PC-9 (cell line): ENCODE results near the gene CACNA1I. TPM values are rescaled to one million over a fixed set of nuclear protein-coding genes. Genes with fewer than 3 reads are reported as not detected.

Experiments
- BruUV-seq: library from RNA; stranded (reverse); fragments of 400-500 nt; replicated peaks from 2 replicates; lab custom pipeline; 2021; lab: Mats Ljungman, UMichigan
- CTCF ChIA-PET: fragments of 300-600 bp; sonication (Branson Sonifier 250); formaldehyde crosslinking; loops from one replicate; lab custom pipeline; 2022; ENCODE audit warnings: antibody characterized with exemption; lab: Charles Lee
- POLR2A ChIA-PET: fragments of 300-600 bp; sonication (Branson Sonifier 250); formaldehyde crosslinking; loops from one replicate; lab custom pipeline; 2022; ENCODE audit warnings: antibody characterized with exemption; ENCODE audit not compliant: unreplicated experiment; lab: Charles Lee
- DNase-seq, 2 experiments: peaks; one replicate each; pipeline versions ENCODE4 v3.0.0 to v3.0.0-alpha.2; 2015 to 2022; ENCODE audit warnings: mixed read lengths in 1 of 2
- H2AFZ ChIP-seq: fragments of 200-600 bp; sonication (generic); 2 replicates; pipeline ENCODE4 v1.8.1; 2017; ENCODE audit warnings: antibody characterized with exemption
- H3F3A ChIP-seq: fragments of 200-600 bp; sonication (generic); 2 replicates; pipeline ENCODE4 v1.8.1; 2017; ENCODE audit warnings: antibody characterized with exemption, mild to moderate bottlenecking, low read depth; ENCODE audit not compliant: insufficient read depth
- H3K27ac ChIP-seq: fragments of 200-600 bp; sonication (generic); 2 replicates; pipeline ENCODE4 v1.6.1; 2016; ENCODE audit warnings: mixed run types
- H3K27me3 ChIP-seq: fragments of 200-600 bp; sonication (generic); 2 replicates; pipeline ENCODE4 v1.6.1; 2016; ENCODE audit warnings: low read depth, mixed run types; ENCODE audit not compliant: insufficient read depth
- H3K36me3 ChIP-seq: fragments of 200-600 bp; sonication (generic); 2 replicates; pipeline ENCODE4 v1.6.1; 2016; ENCODE audit warnings: low read depth, mixed run types
- H3K4me1 ChIP-seq: fragments of 200-600 bp; sonication (generic); replicated peaks from 2 replicates; pipeline ENCODE4 v1.6.1; 2016; ENCODE audit warnings: mixed run types; ENCODE audit not compliant: insufficient read depth
- H3K4me2 ChIP-seq: fragments of 200-600 bp; sonication (generic); 2 replicates; pipeline ENCODE4 v1.6.1; 2017; ENCODE audit warnings: mixed run types
- H3K4me3 ChIP-seq: fragments of 200-600 bp; sonication (generic); 2 replicates; pipeline ENCODE4 v1.6.1; 2016; ENCODE audit warnings: mixed run types
- H3K79me2 ChIP-seq: fragments of 200-600 bp; sonication (generic); 2 replicates; pipeline ENCODE4 v1.6.1; 2017; ENCODE audit warnings: low read depth, mixed run types
- H3K9me2 ChIP-seq: fragments of 200-600 bp; sonication (generic); 2 replicates; pipeline ENCODE4 v1.8.1; 2017; ENCODE audit warnings: mild to moderate bottlenecking; ENCODE audit not compliant: insufficient read depth
- H3K9me3 ChIP-seq: fragments of 200-600 bp; sonication (generic); 2 replicates; pipeline ENCODE4 v1.8.1; 2016; ENCODE audit warnings: low read depth; ENCODE audit not compliant: insufficient read depth
- H4K20me1 ChIP-seq: fragments of 200-600 bp; sonication (generic); 2 replicates; pipeline ENCODE4 v1.8.1; 2017; ENCODE audit not compliant: insufficient read depth
- EZH2 ChIP-seq: fragments of 200-600 bp; sonication (generic); IDR thresholded peaks from 2 replicates; pipeline ENCODE4 v1.8.0; 2017; ENCODE audit warnings: antibody characterized with exemption, low read depth
- intact Hi-C: fragments of 100-400 bp; cut with micrococcal nuclease; formaldehyde crosslinking; loops from one replicate; pipeline ENCODE4 v1.10.0; 2022; ENCODE audit not compliant: unreplicated experiment
- total RNA-seq: library from RNA; stranded (reverse); gene quantifications from 2 replicates; pipeline ENCODE4 v1.2.3, GENCODE V29; 2021
- TF ChIP-seq, protein P1 (sequence below): fragments of 200-600 bp; sonication (generic); conservative IDR thresholded peaks from 2 replicates; pipeline ENCODE4 v1.6.1; 2017; ENCODE audit warnings: mixed run types, antibody characterized with exemption, mild to moderate bottlenecking, moderate library complexity

The CACNA1I gene
- total RNA-seq, 1 experiment from 2014 or later: 2.8 TPM

DNA sequence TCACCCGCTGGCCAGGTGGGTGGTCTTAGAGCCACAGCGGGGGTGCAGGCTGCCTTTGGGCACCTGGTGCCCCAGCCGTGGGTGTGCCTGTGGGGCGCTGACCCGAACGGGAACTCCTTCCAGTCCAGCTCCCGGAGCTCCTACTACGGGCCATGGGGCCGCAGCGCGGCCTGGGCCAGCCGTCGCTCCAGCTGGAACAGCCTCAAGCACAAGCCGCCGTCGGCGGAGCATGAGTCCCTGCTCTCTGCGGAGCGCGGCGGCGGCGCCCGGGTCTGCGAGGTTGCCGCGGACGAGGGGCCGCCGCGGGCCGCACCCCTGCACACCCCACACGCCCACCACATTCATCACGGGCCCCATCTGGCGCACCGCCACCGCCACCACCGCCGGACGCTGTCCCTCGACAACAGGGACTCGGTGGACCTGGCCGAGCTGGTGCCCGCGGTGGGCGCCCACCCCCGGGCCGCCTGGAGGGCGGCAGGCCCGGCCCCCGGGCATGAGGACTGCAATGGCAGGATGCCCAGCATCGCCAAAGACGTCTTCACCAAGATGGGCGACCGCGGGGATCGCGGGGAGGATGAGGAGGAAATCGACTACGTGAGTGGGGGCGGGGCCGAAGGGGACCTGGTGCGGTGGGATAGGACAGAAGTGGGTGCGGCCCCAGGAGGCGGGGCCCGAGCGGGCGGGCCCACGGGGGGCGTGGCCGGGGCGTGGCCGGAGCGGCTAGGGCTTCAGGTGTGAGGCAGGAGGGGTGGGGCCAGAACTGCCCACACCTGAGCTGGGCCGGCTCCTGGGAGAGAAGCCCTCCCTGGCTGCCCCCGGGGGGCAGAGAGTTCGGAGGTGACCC lies 91.5 kb downstream of the CACNA1I start:
- peak in 1 of 2 experiments; percentile 60 for DNase-seq

DNA sequence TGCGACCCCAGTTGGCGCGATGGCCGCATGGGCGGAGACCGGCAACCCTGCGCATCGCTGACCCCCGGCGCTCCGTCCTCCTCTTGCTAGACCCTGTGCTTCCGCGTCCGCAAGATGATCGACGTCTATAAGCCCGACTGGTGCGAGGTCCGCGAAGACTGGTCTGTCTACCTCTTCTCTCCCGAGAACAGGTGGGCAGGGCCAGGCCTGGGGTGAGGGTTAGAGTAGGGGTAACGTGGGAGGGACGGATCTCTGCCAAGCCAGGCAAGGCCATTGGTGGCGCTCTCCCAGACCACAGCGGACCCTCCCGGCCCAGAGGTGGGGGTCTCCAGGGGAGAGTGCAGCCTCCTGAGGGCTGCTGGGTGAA lies 92.1 kb downstream of the CACNA1I start:
- H3K36me3 ChIP-seq: no peaks in the 10 kb centered on the region
- no peaks in the 10 kb centered on the region for H3K79me2 ChIP-seq
- H3K4me3 ChIP-seq: no peak overlapping the region
- H3K9me3 ChIP-seq: no peaks in the 10 kb centered on the region
- H3F3A ChIP-seq: peaks cover 23% of the 10 kb centered on the region; the same call in 1 of the 2 replicates
- no peak overlapping the region for H2AFZ ChIP-seq
- TF ChIP-seq, protein P1, sequence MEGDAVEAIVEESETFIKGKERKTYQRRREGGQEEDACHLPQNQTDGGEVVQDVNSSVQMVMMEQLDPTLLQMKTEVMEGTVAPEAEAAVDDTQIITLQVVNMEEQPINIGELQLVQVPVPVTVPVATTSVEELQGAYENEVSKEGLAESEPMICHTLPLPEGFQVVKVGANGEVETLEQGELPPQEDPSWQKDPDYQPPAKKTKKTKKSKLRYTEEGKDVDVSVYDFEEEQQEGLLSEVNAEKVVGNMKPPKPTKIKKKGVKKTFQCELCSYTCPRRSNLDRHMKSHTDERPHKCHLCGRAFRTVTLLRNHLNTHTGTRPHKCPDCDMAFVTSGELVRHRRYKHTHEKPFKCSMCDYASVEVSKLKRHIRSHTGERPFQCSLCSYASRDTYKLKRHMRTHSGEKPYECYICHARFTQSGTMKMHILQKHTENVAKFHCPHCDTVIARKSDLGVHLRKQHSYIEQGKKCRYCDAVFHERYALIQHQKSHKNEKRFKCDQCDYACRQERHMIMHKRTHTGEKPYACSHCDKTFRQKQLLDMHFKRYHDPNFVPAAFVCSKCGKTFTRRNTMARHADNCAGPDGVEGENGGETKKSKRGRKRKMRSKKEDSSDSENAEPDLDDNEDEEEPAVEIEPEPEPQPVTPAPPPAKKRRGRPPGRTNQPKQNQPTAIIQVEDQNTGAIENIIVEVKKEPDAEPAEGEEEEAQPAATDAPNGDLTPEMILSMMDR: no peak
- no peak for TF ChIP-seq EZH2
- H3K9me2 ChIP-seq: no peaks in the 10 kb centered on the region
- peaks cover 35% of the 10 kb centered on the region for H3K4me1 ChIP-seq
- ChIA-PET POLR2A (no interaction called here), CTCF (no interaction called here)
- intact Hi-C loops: loop anchor here (5.0 kb wide), 1 partner anchor 70 kb away; no protein-coding TSS in a partner anchor
- no peak overlapping the region for H3K27ac ChIP-seq
- no TSS peak for BruUV-seq
- no peaks in the 10 kb centered on the region for H3K27me3 ChIP-seq
- peak overlapping the region; percentile 92; the same call in 1 of the 2 replicates for H3K4me2 ChIP-seq
- H4K20me1 ChIP-seq: no peaks in the 10 kb centered on the region
- DNase-seq: no peak

More for the DNA sequence above, 91.5 kb downstream of the CACNA1I start:
- no peaks in the 10 kb centered on the region for H4K20me1 ChIP-seq
- no peak overlapping the region for H3K27ac ChIP-seq
- no peak overlapping the region for H3K4me2 ChIP-seq
- H3K4me1 ChIP-seq: peaks cover 35% of the 10 kb centered on the region
- H3K4me3 ChIP-seq: no peak overlapping the region
- H2AFZ ChIP-seq: no peak overlapping the region
- intact Hi-C loops: loop anchor here (5.0 kb wide), 1 partner anchor 70 kb away; no protein-coding TSS in a partner anchor
- POLR2A ChIA-PET: interaction anchor here (0.7 kb wide), 1 partner anchor 112 kb away, joined by 7 read pairs; no protein-coding TSS in a partner anchor
- no TSS peak for BruUV-seq
- H3K9me2 ChIP-seq: no peaks in the 10 kb centered on the region
- CTCF ChIA-PET: no interaction called here
- H3K79me2 ChIP-seq: no peaks in the 10 kb centered on the region
- H3K27me3 ChIP-seq: no peaks in the 10 kb centered on the region
- no peaks in the 10 kb centered on the region for H3K9me3 ChIP-seq
- TF ChIP-seq EZH2: no peak
- TF ChIP-seq, protein P1: no peak
- H3F3A ChIP-seq: peaks cover 23% of the 10 kb centered on the region; the same call in 1 of the 2 replicates
- no peaks in the 10 kb centered on the region for H3K36me3 ChIP-seq

DNA sequence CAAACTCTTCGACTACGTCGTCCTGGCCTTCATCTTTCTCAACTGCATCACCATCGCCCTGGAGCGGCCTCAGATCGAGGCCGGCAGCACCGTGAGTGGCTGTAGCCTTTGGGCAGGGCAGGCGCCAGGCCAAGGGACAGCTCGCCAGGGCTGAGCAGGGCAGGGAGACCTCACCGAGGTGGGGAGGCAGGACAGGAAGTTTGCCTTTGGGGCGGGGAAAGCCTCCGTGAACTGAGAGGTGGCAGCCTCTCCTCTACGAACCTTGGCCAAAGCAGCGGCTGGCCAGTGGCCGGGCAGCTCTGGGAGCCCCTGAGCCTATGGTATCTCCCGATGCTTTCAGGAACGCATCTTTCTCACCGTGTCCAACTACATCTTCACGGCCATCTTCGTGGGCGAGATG lies 93.2 kb downstream of the CACNA1I start:
- Histone ChIP-seq H3K27me3 (no peaks in the 10 kb centered on the region), H2AFZ (peak overlapping the region; percentile 85)
- BruUV-seq: no TSS peak

More for the DNA sequence above, 93.2 kb downstream of the CACNA1I start:
- H3K4me2 ChIP-seq: peak overlapping the region; percentile 92
- intact Hi-C loops: loop anchor here (1.0 to 5.0 kb wide), 2 partner anchors 29 to 71 kb away; no protein-coding TSS in a partner anchor
- H3K4me3 ChIP-seq: peak overlapping the region; percentile 55
- ChIA-PET POLR2A (interaction anchor here (0.5 kb wide), 1 partner anchor 328 kb away, joined by 3 read pairs; no protein-coding TSS in a partner anchor), CTCF (no interaction called here)
- H3K79me2 ChIP-seq: no peaks in the 10 kb centered on the region
- H3F3A ChIP-seq: peaks cover 20% of the 10 kb centered on the region; the same call in 1 of the 2 replicates
- H3K27ac ChIP-seq: no peak overlapping the region
- H3K4me1 ChIP-seq: peaks cover 29% of the 10 kb centered on the region
- no peaks in the 10 kb centered on the region for H4K20me1 ChIP-seq
- DNase-seq: peak; percentile 82 to 85
- no peaks in the 10 kb centered on the region for H3K9me2 ChIP-seq
- TF ChIP-seq, protein P1: no peak
- TF ChIP-seq EZH2: no peak
- H3K9me3 ChIP-seq: no peaks in the 10 kb centered on the region
- H3K36me3 ChIP-seq: no peaks in the 10 kb centered on the region
